Panc1 (cell line): Measurements from ENCODE around the gene AGRN. TPM values are rescaled to one million over a fixed set of nuclear protein-coding genes. Genes with fewer than 3 reads are reported as not detected.
A peak's percentile ranks its signal among the peaks of the same experiment; 100 is the strongest.
"Not testable (repeated sequence)": the region's sequence is repeated elsewhere in the genome, so short reads cannot be mapped to it uniquely, and the experiment has no call there.

ENCODE experiments used
- ATAC-seq: fragments of 200-7000 bp; cut with Tn5 transposase; 2 replicates; pipeline ENCODE4 v1.9.1; 2020; ENCODE audit warnings: mild to moderate bottlenecking, moderate library complexity
- BruUV-seq: library from RNA; stranded (reverse); fragments of 400-500 nt; replicated peaks from 2 replicates; lab custom pipeline; 2021; lab: Mats Ljungman, UMichigan
- CTCF ChIA-PET: fragments of 300-600 bp; sonication (Branson Sonifier 250); formaldehyde crosslinking; loops from one replicate; lab custom pipeline; 2022; ENCODE audit warnings: antibody characterized with exemption; lab: Charles Lee
- POLR2A ChIA-PET: fragments of 300-600 bp; sonication (Branson Sonifier 250); formaldehyde crosslinking; loops from one replicate; lab custom pipeline; 2022; ENCODE audit warnings: antibody characterized with exemption; lab: Charles Lee
- DNase-seq: peaks from one replicate; pipeline ENCODE4 v3.0.0-alpha.2; 2010; ENCODE audit warnings: low read depth, low spot score
- H3K27ac ChIP-seq: 2 replicates; pipeline ENCODE4 v1.5.1; 2011; ENCODE audit warnings: mild to moderate bottlenecking, low read length, inconsistent platforms
- H3K27me3 ChIP-seq: fragments of 200-500 bp; sonication (Bioruptor generic); 2 replicates; pipeline ENCODE4 v1.6.0; 2014; ENCODE audit warnings: low read length, inconsistent platforms; ENCODE audit not compliant: control insufficient read depth, insufficient read depth
- H3K36me3 ChIP-seq: fragments of 200-500 bp; sonication (Bioruptor generic); 2 replicates; pipeline ENCODE4 v1.5.1; 2014; ENCODE audit warnings: inconsistent platforms, mild to moderate bottlenecking, low read length, moderate library complexity; ENCODE audit not compliant: control insufficient read depth, insufficient read depth
- H3K4me1 ChIP-seq: 2 replicates; pipeline ENCODE4 v1.5.1; 2011; ENCODE audit warnings: inconsistent platforms, mild to moderate bottlenecking, low read length, moderate library complexity; ENCODE audit not compliant: control insufficient read depth, insufficient read depth
- H3K4me3 ChIP-seq, 2 experiments: 2 replicates each; pipeline ENCODE4 v1.5.1; 2011 to 2012; ENCODE audit warnings: low read depth in 2 of 2, low read length in 2 of 2, mild to moderate bottlenecking in 2 of 2, inconsistent platforms in 1 of 2, moderate library complexity in 1 of 2
- H3K9me3 ChIP-seq: fragments of 200-500 bp; sonication (Bioruptor generic); 2 replicates; pipeline ENCODE4 v1.5.1; 2014; ENCODE audit warnings: low read depth, mild to moderate bottlenecking, inconsistent platforms, low read length, moderate library complexity; ENCODE audit not compliant: control insufficient read depth, insufficient read depth
- POLR2AphosphoS5 ChIP-seq: IDR thresholded peaks from 2 replicates; pipeline ENCODE4 v1.6.1; 2012; ENCODE audit warnings: mild to moderate bottlenecking, low read depth, low read length, moderate library complexity
- in situ Hi-C: cut with HindIII; loops from 2 replicates; pipeline ENCODE4 v1.10.0; 2016; ENCODE audit warnings: low sequenced_read_pairs, low pct_unique_long_range_greater_than_20kb
- intact Hi-C: fragments of 100-400 bp; cut with micrococcal nuclease; formaldehyde crosslinking; loops from one replicate; pipeline ENCODE4 v1.10.0; 2022; ENCODE audit not compliant: unreplicated experiment
- total RNA-seq: library from RNA; stranded (reverse); gene quantifications from one replicate; pipeline ENCODE4 v1.2.1, GENCODE V29; 2021; ENCODE audit not compliant: unreplicated experiment
- TF ChIP-seq, protein P1 (sequence below): fragments of 450-650 bp; IDR thresholded peaks from 2 replicates; pipeline ENCODE4 v1.5.1; 2017; ENCODE audit warnings: mild to moderate bottlenecking

Gene AGRN
- total RNA-seq, 1 experiment from 2014 or later = 153 TPM

GRCh38 chr1:1014799-1015681 is 4.9 kb upstream of the AGRN start:
- Histone ChIP-seq H3K36me3 (no peaks in the 10 kb centered on the region; the same call in 1 of the 2 replicates), H3K4me1 (peaks cover 10% of the 10 kb centered on the region), H3K27ac (peak overlapping the region; percentile 87), H3K9me3 (no peaks in the 10 kb centered on the region), H3K4me3 (peak overlapping the region; percentile 66 to 83), H3K27me3 (no peaks in the 10 kb centered on the region)
- DNase-seq (no peak), ATAC-seq (no peak)
- ChIA-PET CTCF (interaction anchor here (0.9 to 1.8 kb wide), 5 partner anchors 13 to 49 kb away, joined by 3 to 11 read pairs (median 4); no protein-coding TSS in a partner anchor), POLR2A (interaction anchor here (0.6 kb wide), 1 partner anchor 79 kb away, joined by 3 read pairs; no protein-coding TSS in a partner anchor)
- TF ChIP-seq POLR2AphosphoS5 = no peak
- TF ChIP-seq, protein P1, sequence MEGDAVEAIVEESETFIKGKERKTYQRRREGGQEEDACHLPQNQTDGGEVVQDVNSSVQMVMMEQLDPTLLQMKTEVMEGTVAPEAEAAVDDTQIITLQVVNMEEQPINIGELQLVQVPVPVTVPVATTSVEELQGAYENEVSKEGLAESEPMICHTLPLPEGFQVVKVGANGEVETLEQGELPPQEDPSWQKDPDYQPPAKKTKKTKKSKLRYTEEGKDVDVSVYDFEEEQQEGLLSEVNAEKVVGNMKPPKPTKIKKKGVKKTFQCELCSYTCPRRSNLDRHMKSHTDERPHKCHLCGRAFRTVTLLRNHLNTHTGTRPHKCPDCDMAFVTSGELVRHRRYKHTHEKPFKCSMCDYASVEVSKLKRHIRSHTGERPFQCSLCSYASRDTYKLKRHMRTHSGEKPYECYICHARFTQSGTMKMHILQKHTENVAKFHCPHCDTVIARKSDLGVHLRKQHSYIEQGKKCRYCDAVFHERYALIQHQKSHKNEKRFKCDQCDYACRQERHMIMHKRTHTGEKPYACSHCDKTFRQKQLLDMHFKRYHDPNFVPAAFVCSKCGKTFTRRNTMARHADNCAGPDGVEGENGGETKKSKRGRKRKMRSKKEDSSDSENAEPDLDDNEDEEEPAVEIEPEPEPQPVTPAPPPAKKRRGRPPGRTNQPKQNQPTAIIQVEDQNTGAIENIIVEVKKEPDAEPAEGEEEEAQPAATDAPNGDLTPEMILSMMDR = peak; percentile 90
- BruUV-seq = no TSS peak
- in situ Hi-C loops (no loop called here), intact Hi-C loops (loop anchor here (10.0 kb wide), 1 partner anchor 50 kb away; no protein-coding TSS in a partner anchor)

DNA sequence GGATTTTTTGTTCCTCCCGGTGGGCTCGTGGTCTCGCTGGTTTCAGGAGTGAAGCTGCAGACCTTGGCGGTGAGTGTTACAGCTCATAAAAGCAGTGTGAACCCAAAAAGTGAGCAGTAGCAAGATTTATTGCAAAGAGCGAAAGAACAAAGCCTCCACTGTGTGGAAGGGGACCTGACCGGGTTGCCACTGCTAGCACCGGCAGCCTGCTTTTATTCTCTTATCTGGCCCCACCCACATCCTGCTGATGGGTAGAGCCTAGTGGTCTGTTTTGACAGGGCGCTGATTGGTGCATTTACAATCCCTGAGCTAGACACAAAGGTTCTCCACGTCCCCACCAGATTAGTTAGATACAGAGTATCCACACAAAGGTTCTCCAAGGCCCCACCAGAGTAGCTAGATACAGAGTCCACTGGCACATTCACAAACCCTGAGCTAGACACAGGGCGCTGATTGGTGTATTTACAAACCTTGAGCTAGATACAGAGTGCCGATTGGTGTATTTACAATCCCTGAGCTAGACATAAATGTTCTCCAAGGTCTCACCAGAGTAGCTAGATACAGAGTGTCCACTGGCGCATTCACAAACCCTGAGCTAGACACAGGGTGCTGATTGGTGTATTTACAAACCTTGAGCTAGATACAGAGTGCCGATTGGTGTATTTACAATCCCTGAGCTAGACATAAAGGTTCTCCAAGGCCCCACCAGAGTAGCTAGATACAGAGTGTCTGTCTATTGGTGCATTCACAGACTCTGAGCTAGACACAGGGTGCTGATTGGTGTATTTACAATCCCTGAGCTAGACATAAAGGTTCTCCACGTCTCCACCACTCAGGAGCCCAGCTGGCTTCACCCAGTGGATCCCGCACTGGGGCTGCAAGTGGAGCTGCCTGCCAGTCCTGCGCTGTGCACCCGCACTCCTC is 2.3 kb upstream of the AGRN start:
- ATAC-seq, BruUV-seq, H3K27ac ChIP-seq, DNase-seq, H3K36me3 ChIP-seq, H3K27me3 ChIP-seq, H3K9me3 ChIP-seq, POLR2A ChIA-PET, H3K4me3 ChIP-seq, in situ Hi-C loops: not testable (repeated sequence)
- CTCF ChIA-PET = interaction anchor here (1.5 kb wide), 1 partner anchor 42 kb away, joined by 3 read pairs; no protein-coding TSS in a partner anchor
- intact Hi-C loops = loop anchor here (10.0 kb wide), 1 partner anchor 47 kb away; no protein-coding TSS in a partner anchor
- H3K4me1 ChIP-seq = peaks cover 26% of the 10 kb centered on the region

GRCh38 chr1:1018321-1018685 is 1.6 kb upstream of the AGRN start:
- H3K4me1 ChIP-seq = peaks cover 33% of the 10 kb centered on the region
- DNase-seq, BruUV-seq, H3K36me3 ChIP-seq, ATAC-seq, H3K27me3 ChIP-seq, H3K4me3 ChIP-seq, in situ Hi-C loops, H3K27ac ChIP-seq, H3K9me3 ChIP-seq: not testable (repeated sequence)
- intact Hi-C loops = loop anchor here (10.0 kb wide), 1 partner anchor 46 kb away; no protein-coding TSS in a partner anchor
- ChIA-PET CTCF (interaction anchor here (0.6 to 1.5 kb wide), 2 partner anchors 26 to 41 kb away, joined by 3 read pairs; no protein-coding TSS in a partner anchor), POLR2A (interaction anchor here (0.6 kb wide), 1 partner anchor 62 kb away, joined by 6 read pairs; no protein-coding TSS in a partner anchor)
